ENCODE measurements around the gene COL15A1. TPM values are rescaled to one million over a fixed set of nuclear protein-coding genes. Genes with fewer than 3 reads are reported as not detected.
"Not testable (repeated sequence)": the region's sequence is repeated elsewhere in the genome, so short reads cannot be mapped to it uniquely, and the experiment has no call there.

COL15A1 gene
- polyA plus RNA-seq, 1 experiment = 112 TPM

DNA sequence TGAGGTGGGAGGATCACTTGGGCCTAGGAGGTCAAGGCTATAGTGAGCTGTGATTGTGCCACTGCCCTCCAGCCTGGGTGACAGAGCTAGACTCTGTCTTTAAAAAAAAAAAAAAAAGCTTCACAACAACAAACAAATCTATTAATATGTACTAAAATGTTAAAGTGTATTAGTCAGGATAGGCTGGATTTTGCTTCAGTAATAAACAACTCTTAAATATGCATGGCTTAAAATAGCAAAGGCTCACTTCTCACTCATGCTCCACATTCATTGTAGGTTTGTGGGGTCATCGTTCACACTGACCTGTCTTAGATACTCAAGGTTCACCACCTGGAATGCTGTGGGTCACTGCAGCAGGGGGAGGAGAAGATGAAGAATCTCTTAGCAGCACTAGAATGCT, 33.8 kb upstream of the COL15A1 start:
- no peak for DNase-seq (ENCODE audit: low read depth)
- ChIA-PET POLR2A (no interaction called here), CTCF (interaction anchor here (1.5 kb wide), 1 partner anchor 46 kb away, joined by 3 read pairs; no protein-coding TSS in a partner anchor)
- H3K27me3 ChIP-seq (ENCODE audit: control insufficient read depth, insufficient read depth, low read length) = 0 out of 2 replicates have a peak, but pooled peaks cover 1% of the 10 kb centered on the region
- TF ChIP-seq, protein P1, sequence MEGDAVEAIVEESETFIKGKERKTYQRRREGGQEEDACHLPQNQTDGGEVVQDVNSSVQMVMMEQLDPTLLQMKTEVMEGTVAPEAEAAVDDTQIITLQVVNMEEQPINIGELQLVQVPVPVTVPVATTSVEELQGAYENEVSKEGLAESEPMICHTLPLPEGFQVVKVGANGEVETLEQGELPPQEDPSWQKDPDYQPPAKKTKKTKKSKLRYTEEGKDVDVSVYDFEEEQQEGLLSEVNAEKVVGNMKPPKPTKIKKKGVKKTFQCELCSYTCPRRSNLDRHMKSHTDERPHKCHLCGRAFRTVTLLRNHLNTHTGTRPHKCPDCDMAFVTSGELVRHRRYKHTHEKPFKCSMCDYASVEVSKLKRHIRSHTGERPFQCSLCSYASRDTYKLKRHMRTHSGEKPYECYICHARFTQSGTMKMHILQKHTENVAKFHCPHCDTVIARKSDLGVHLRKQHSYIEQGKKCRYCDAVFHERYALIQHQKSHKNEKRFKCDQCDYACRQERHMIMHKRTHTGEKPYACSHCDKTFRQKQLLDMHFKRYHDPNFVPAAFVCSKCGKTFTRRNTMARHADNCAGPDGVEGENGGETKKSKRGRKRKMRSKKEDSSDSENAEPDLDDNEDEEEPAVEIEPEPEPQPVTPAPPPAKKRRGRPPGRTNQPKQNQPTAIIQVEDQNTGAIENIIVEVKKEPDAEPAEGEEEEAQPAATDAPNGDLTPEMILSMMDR (IDR thresholded peaks at IDR 0.05; ENCODE audit: insufficient read depth, low read depth, low read length) = no peak
- H3K4me3 ChIP-seq (ENCODE audit: low read depth, low read length) = no peak overlapping the region
- H3K36me3 ChIP-seq (ENCODE audit: control insufficient read depth, insufficient read depth, low read length) = no peaks in the 10 kb centered on the region

DNA sequence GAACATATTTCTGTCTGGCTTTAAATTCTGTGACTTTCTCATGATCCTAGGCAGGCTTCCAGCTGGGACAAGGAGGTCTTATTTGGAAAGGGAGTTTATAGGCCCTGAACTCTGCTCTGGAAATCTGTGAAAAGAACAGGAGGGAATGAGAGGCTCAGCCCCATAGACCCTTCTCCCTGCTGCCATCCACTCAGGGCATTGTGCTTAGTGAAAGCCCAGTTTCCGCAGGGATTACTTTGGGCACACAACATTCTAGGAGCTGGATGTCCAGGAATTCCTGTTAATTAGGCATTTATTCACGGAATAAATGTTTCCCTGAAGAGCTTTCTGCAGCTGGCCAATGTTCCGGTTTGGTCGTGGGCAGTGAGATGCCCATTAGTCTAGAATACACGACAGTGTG, 32.7 kb upstream of the COL15A1 start:
- no peaks in the 10 kb centered on the region for H3K27me3 ChIP-seq (ENCODE audit: control insufficient read depth, insufficient read depth, low read length)
- TF ChIP-seq, protein P1 (IDR thresholded peaks at IDR 0.05; ENCODE audit: insufficient read depth, low read depth, low read length) = no peak
- no peak overlapping the region for H3K4me3 ChIP-seq (ENCODE audit: low read depth, low read length)
- DNase-seq (ENCODE audit: low read depth) = no peak
- H3K36me3 ChIP-seq (ENCODE audit: control insufficient read depth, insufficient read depth, low read length) = no peaks in the 10 kb centered on the region
- ChIA-PET POLR2A (no interaction called here), CTCF (no interaction called here)

GRCh38 chr9:98911738-98912137, 32.0 kb upstream of the COL15A1 start:
- H3K36me3 ChIP-seq (ENCODE audit: control insufficient read depth, insufficient read depth, low read length) = not testable (repeated sequence)

DNA sequence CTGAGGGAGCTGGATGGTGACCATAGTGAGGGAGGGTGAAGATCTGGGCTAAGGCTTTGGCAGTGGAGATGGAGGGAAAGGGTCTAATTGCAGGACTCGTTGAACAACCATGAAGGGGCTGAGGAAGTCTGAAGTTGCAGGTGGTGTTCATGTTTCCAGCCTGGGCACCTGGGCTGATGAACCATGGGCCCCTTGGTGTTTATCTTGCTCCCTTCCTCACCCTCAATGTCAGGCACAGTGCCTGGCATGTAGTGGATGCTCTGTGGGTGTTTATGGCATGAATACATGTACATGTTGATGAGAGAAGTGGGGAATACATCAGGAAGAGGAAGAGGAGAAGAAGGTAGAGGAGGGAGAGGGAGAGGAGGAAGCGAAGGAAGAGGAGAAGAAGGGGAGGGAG, 31.3 kb upstream of the COL15A1 start:
- no peak for DNase-seq (ENCODE audit: low read depth)
- Histone ChIP-seq H3K27me3 (ENCODE audit: control insufficient read depth, insufficient read depth, low read length) (no peaks in the 10 kb centered on the region), H3K4me3 (ENCODE audit: low read depth, low read length) (no peak overlapping the region), H3K36me3 (ENCODE audit: control insufficient read depth, insufficient read depth, low read length) (no peaks in the 10 kb centered on the region)
- TF ChIP-seq, protein P1 (IDR thresholded peaks at IDR 0.05; ENCODE audit: insufficient read depth, low read depth, low read length) = no peak
- POLR2A ChIA-PET = no interaction called here
- CTCF ChIA-PET = interaction anchor here (1.1 kb wide), 1 partner anchor 33 kb away, joined by 3 read pairs; no protein-coding TSS in a partner anchor

More at GRCh38 chr9:98911738-98912137, 32.0 kb upstream of the COL15A1 start:
- H3K27me3 ChIP-seq (ENCODE audit: control insufficient read depth, insufficient read depth, low read length); H3K4me3 ChIP-seq (ENCODE audit: low read depth, low read length); DNase-seq (ENCODE audit: low read depth); POLR2A ChIA-PET: not testable (repeated sequence)
- CTCF ChIA-PET = interaction anchor here (0.5 kb wide), 1 partner anchor 9 kb away, joined by 3 read pairs; no protein-coding TSS in a partner anchor

DNA sequence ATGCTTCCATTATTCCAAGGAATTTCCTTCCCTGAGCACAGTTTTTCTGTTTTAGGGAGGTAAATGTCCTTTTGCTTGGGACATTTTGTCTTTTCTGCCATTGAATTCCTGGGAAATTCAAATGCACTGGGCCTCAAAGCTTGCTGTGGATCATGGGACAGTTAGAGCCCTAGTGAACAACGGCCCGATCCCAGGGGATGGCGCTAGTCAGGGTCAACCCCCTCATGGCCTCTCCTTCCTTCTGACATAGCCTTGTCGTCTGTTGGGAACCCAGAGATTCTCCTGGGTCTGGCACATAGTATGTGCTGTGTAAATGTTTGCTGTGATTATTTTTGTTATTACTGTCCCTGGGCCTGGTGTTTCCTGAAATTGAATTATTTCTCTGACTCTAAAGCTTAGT, 30.7 kb upstream of the COL15A1 start:
- TF ChIP-seq, protein P1 (IDR thresholded peaks at IDR 0.05; ENCODE audit: insufficient read depth, low read depth, low read length) = no peak
- no peak for DNase-seq (ENCODE audit: low read depth)
- CTCF ChIA-PET = interaction anchor here (1.1 kb wide), 1 partner anchor 32 kb away, joined by 3 read pairs; no protein-coding TSS in a partner anchor
- no peak overlapping the region for H3K4me3 ChIP-seq (ENCODE audit: low read depth, low read length)
- POLR2A ChIA-PET = no interaction called here
- H3K36me3 ChIP-seq (ENCODE audit: control insufficient read depth, insufficient read depth, low read length) = no peaks in the 10 kb centered on the region
- no peaks in the 10 kb centered on the region for H3K27me3 ChIP-seq (ENCODE audit: control insufficient read depth, insufficient read depth, low read length)

- Histone ChIP-seq H3K27me3 (ENCODE audit: control insufficient read depth, insufficient read depth, low read length) (no peaks in the 10 kb centered on the region), H3K4me3 (ENCODE audit: low read depth, low read length) (no peak overlapping the region), H3K36me3 (ENCODE audit: control insufficient read depth, insufficient read depth, low read length) (no peaks in the 10 kb centered on the region)
- TF ChIP-seq, protein P1 (IDR thresholded peaks at IDR 0.05; ENCODE audit: insufficient read depth, low read depth, low read length) = no peak
- DNase-seq (ENCODE audit: low read depth) = no peak
- POLR2A ChIA-PET = no interaction called here
- CTCF ChIA-PET = no interaction called here
Measured at GRCh38 chr9:98913705-98914104, 30.0 kb upstream of the COL15A1 start.
